ENCODE results near the gene SPATA6.

The SPATA6 gene

GRCh38 chr1:48251821-48252220, 220.2 kb downstream of the SPATA6 start:
- no peak for DNase-seq (ENCODE audit: low read depth in 2 of 2)

- no peak for DNase-seq (ENCODE audit: low read depth in 2 of 2)
Measured at GRCh38 chr1:48251323-48251722, 220.7 kb downstream of the SPATA6 start.

- no peak for DNase-seq (ENCODE audit: low read depth in 2 of 2)
Measured at GRCh38 chr1:48250572-48250971, 221.4 kb downstream of the SPATA6 start.

GRCh38 chr1:48249868-48250267, 222.1 kb downstream of the SPATA6 start:
- no peak for DNase-seq (ENCODE audit: low read depth in 2 of 2)

- DNase-seq (ENCODE audit: low read depth in 2 of 2), result no peak
Measured at GRCh38 chr1:48248356-48248755, 223.6 kb downstream of the SPATA6 start.

GRCh38 chr1:48246727-48247126, 225.3 kb downstream of the SPATA6 start:
- no peak for DNase-seq (ENCODE audit: low read depth in 2 of 2)

Measured in stimulated activated CD8-positive, alpha-beta memory T cell treated with anti-CD3 and anti-CD28 coated beads, Interleukin-15, amount 100 ng/mL, for 4 hours (primary cell).